Measurements from ENCODE around the gene MAGIX. TPM values are rescaled to one million over a fixed set of nuclear protein-coding genes. Genes with fewer than 3 reads are reported as not detected.

MAGIX gene
- total and polyA plus RNA-seq, 2 experiments from 2014 or later = 0.66 to 0.83 TPM

DNA sequence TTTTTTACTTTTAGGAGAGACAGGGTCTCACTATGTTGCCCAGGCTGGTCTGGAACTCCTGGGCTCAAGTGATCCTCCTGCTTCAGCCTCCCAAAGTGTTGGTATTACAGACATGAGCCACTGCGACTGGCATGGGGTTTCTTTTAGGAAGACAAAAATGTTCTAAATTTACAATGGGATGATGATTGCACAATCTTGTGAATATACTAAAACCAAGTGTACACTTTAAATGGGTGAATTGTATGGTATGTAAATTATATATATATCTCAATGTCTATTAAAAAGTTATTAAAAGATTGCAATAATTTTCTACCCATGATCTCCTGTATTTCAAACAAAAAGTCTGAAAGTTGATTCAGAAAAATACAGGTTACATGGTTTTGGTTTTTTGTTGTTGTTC lies 9.1 kb upstream of the MAGIX start:
- Histone ChIP-seq H3K27ac (ENCODE audit: low read depth) (no peak overlapping the region), H3K4me2 (no peak overlapping the region), H3F3A (replicated peaks; ENCODE audit: low read depth) (no peaks in the 10 kb centered on the region), H3K27me3 (ENCODE audit: insufficient read depth) (peaks cover 14% of the 10 kb centered on the region), H3K4me1 (ENCODE audit: insufficient read depth) (no peaks in the 10 kb centered on the region; the same call in 1 of the 2 replicates), H4K20me1 (replicated peaks; ENCODE audit: insufficient read depth) (no peaks in the 10 kb centered on the region), H2AFZ (no peak overlapping the region), H3K9me2 (ENCODE audit: insufficient read depth) (no peaks in the 10 kb centered on the region), H3K79me2 (replicated peaks; ENCODE audit: insufficient read depth) (no peaks in the 10 kb centered on the region), H3K4me3 (no peak overlapping the region), H3K36me3 (ENCODE audit: insufficient read depth) (no peaks in the 10 kb centered on the region)
- Mint-ChIP-seq H3K27me3 (ENCODE audit: insufficient read depth, low read depth, poor library complexity) (peaks cover 7% of the 10 kb centered on the region), H3K27ac (no peak overlapping the region), H3K36me3 (ENCODE audit: low read depth) (no peaks in the 10 kb centered on the region), H3K4me3 (no peak overlapping the region), H3K9me3 (no peaks in the 10 kb centered on the region; the same call in 2 of the 3 replicates), H3K4me1 (peaks cover 10% of the 10 kb centered on the region; the same call in 2 of the 3 replicates)
- DNase-seq (ENCODE audit: low spot score) = no peak
- ATAC-seq = no peak
- TF ChIP-seq EZH2 (IDR thresholded peaks at IDR 0.05; ENCODE audit: low read depth, unreplicated experiment) (no peak), JUNB (IDR thresholded peaks at IDR 0.05; ENCODE audit: unreplicated experiment) (no peak), ZNF331 (CRISPR knock-in tag; IDR thresholded peaks at IDR 0.05; ENCODE audit: low read depth) (no peak), EZH2phosphoT487 (IDR thresholded peaks at IDR 0.05; ENCODE audit: unreplicated experiment) (no peak), STAT1 (IDR thresholded peaks at IDR 0.05; ENCODE audit: unreplicated experiment) (no peak), CREB1 (CRISPR knock-in tag; IDR thresholded peaks at IDR 0.05; ENCODE audit: low read depth) (no peak), NANOG (IDR thresholded peaks at IDR 0.05; ENCODE audit: borderline replicate concordance) (no peak), POLR2AphosphoS5 (IDR thresholded peaks at IDR 0.05; ENCODE audit: low read depth) (no peak), ZNF114 (CRISPR knock-in tag; IDR thresholded peaks at IDR 0.05) (no peak)
- TF ChIP-seq, protein P1, sequence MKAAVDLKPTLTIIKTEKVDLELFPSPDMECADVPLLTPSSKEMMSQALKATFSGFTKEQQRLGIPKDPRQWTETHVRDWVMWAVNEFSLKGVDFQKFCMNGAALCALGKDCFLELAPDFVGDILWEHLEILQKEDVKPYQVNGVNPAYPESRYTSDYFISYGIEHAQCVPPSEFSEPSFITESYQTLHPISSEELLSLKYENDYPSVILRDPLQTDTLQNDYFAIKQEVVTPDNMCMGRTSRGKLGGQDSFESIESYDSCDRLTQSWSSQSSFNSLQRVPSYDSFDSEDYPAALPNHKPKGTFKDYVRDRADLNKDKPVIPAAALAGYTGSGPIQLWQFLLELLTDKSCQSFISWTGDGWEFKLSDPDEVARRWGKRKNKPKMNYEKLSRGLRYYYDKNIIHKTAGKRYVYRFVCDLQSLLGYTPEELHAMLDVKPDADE (IDR thresholded peaks at IDR 0.05) = no peak
- TF ChIP-seq, protein P2, sequence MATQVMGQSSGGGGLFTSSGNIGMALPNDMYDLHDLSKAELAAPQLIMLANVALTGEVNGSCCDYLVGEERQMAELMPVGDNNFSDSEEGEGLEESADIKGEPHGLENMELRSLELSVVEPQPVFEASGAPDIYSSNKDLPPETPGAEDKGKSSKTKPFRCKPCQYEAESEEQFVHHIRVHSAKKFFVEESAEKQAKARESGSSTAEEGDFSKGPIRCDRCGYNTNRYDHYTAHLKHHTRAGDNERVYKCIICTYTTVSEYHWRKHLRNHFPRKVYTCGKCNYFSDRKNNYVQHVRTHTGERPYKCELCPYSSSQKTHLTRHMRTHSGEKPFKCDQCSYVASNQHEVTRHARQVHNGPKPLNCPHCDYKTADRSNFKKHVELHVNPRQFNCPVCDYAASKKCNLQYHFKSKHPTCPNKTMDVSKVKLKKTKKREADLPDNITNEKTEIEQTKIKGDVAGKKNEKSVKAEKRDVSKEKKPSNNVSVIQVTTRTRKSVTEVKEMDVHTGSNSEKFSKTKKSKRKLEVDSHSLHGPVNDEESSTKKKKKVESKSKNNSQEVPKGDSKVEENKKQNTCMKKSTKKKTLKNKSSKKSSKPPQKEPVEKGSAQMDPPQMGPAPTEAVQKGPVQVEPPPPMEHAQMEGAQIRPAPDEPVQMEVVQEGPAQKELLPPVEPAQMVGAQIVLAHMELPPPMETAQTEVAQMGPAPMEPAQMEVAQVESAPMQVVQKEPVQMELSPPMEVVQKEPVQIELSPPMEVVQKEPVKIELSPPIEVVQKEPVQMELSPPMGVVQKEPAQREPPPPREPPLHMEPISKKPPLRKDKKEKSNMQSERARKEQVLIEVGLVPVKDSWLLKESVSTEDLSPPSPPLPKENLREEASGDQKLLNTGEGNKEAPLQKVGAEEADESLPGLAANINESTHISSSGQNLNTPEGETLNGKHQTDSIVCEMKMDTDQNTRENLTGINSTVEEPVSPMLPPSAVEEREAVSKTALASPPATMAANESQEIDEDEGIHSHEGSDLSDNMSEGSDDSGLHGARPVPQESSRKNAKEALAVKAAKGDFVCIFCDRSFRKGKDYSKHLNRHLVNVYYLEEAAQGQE (IDR thresholded peaks at IDR 0.05; ENCODE audit: unreplicated experiment) = no peak
- TF ChIP-seq, protein P3, sequence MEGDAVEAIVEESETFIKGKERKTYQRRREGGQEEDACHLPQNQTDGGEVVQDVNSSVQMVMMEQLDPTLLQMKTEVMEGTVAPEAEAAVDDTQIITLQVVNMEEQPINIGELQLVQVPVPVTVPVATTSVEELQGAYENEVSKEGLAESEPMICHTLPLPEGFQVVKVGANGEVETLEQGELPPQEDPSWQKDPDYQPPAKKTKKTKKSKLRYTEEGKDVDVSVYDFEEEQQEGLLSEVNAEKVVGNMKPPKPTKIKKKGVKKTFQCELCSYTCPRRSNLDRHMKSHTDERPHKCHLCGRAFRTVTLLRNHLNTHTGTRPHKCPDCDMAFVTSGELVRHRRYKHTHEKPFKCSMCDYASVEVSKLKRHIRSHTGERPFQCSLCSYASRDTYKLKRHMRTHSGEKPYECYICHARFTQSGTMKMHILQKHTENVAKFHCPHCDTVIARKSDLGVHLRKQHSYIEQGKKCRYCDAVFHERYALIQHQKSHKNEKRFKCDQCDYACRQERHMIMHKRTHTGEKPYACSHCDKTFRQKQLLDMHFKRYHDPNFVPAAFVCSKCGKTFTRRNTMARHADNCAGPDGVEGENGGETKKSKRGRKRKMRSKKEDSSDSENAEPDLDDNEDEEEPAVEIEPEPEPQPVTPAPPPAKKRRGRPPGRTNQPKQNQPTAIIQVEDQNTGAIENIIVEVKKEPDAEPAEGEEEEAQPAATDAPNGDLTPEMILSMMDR (conservative IDR thresholded peaks at IDR 0.05; ENCODE audit: low read depth in 2 of 2) = no peak
- TF ChIP-seq, protein P4, sequence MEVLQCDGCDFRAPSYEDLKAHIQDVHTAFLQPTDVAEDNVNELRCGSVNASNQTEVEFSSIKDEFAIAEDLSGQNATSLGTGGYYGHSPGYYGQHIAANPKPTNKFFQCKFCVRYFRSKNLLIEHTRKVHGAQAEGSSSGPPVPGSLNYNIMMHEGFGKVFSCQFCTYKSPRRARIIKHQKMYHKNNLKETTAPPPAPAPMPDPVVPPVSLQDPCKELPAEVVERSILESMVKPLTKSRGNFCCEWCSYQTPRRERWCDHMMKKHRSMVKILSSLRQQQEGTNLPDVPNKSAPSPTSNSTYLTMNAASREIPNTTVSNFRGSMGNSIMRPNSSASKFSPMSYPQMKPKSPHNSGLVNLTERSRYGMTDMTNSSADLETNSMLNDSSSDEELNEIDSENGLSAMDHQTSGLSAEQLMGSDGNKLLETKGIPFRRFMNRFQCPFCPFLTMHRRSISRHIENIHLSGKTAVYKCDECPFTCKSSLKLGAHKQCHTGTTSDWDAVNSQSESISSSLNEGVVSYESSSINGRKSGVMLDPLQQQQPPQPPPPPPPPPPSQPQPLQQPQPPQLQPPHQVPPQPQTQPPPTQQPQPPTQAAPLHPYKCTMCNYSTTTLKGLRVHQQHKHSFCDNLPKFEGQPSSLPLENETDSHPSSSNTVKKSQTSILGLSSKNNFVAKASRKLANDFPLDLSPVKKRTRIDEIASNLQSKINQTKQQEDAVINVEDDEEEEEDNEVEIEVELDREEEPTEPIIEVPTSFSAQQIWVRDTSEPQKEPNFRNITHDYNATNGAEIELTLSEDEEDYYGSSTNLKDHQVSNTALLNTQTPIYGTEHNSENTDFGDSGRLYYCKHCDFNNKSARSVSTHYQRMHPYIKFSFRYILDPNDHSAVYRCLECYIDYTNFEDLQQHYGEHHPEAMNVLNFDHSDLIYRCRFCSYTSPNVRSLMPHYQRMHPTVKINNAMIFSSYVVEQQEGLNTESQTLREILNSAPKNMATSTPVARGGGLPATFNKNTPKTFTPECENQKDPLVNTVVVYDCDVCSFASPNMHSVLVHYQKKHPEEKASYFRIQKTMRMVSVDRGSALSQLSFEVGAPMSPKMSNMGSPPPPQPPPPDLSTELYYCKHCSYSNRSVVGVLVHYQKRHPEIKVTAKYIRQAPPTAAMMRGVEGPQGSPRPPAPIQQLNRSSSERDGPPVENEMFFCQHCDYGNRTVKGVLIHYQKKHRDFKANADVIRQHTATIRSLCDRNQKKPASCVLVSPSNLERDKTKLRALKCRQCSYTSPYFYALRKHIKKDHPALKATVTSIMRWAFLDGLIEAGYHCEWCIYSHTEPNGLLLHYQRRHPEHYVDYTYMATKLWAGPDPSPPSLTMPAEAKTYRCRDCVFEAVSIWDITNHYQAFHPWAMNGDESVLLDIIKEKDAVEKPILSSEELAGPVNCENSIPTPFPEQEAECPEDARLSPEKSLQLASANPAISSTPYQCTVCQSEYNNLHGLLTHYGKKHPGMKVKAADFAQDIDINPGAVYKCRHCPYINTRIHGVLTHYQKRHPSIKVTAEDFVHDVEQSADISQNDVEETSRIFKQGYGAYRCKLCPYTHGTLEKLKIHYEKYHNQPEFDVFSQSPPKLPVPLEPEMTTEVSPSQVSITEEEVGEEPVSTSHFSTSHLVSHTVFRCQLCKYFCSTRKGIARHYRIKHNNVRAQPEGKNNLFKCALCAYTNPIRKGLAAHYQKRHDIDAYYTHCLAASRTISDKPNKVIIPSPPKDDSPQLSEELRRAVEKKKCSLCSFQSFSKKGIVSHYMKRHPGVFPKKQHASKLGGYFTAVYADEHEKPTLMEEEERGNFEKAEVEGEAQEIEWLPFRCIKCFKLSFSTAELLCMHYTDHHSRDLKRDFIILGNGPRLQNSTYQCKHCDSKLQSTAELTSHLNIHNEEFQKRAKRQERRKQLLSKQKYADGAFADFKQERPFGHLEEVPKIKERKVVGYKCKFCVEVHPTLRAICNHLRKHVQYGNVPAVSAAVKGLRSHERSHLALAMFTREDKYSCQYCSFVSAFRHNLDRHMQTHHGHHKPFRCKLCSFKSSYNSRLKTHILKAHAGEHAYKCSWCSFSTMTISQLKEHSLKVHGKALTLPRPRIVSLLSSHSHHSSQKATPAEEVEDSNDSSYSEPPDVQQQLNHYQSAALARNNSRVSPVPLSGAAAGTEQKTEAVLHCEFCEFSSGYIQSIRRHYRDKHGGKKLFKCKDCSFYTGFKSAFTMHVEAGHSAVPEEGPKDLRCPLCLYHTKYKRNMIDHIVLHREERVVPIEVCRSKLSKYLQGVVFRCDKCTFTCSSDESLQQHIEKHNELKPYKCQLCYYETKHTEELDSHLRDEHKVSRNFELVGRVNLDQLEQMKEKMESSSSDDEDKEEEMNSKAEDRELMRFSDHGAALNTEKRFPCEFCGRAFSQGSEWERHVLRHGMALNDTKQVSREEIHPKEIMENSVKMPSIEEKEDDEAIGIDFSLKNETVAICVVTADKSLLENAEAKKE (CRISPR knock-in tag; IDR thresholded peaks at IDR 0.05) = no peak
